CD4-positive, alpha-beta T cell treated with Interferon alpha-2 for 1 hour (primary cell): ENCODE measurements around the gene TEDC1.

Experiments
- DNase-seq, 2 donors: peaks; one replicate each; pipeline ENCODE4 v3.0.0-alpha.2; 2020 to 2022

TEDC1 gene

DNA sequence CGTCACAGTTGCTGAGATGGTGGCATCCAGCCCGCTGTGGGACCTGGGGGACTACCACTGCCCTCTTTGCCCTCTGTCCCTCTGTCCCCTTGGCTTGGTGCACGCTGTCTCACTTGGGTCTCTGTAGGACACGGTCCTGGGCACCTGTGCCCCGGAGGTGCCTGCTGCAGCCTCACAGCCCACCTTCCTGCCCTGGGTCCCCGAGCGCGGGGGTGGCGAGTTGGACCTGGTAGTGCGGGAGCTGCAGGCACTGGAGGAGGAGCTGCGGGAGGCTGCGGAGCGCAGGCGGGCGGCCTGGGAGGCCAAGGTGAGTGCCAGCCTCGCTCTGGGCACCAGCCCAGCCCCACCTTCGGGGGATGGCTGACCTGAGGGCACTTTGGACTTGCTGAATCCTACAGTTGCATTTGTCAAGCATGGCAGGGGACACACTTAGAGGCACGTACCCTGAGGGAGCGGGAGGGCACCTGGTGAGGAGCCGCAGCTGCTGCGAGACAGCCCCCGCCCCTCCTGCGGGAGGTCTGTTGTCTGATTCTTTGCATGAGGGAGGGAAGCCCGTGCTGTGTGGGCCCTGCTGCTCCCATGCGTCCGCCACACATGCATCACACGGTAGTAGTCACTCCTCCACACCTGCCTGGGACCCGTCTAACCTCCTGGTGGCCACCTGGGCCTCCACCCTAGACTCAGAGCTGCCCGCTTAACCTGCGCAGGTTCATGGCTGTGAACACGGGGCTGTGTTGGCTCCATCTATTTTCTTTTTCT, 6.8 kb downstream of the TEDC1 start:
- peak in 1 of 2 donors; percentile 13 for DNase-seq

DNA sequence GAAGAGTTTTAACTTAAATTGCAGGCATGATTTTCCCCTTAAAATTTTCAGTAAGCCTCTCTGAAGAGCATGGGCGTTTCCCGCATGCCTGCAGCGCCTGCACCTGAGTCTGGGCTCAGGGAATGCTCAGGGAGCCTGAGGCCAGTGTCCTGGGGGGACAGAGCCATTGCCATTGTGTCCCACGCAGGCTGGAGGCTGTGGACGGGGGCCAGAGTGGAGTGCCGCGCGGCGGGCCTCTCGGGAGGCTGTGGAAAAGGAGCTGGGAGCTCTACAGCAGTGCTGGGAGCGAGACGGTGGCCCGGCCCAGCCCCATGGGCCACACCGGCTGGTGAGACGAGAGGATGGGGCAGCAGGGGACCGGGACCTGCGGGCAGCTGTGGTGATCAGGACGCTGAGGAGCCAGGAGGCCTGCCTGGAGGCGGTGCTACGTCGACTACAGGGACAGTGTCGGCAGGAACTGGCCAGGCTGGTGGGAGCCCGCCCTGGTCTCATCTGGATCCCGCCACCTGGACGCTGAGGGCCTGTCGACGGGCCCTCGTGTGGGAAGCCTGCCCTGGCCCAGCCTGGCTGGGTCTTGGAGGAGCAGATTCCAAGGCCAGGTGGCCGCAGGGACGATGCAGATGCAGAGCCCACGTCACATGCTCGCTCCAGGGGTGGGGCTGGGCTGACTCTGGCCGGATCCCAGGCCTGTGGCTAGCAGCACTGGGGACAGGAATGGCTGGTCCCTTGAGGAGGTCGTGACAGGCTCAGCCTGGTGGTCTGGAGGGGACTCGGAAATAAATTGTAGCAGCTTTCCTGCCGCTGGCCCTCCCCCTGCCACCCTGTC, 7.6 kb downstream of the TEDC1 start:
- no peak for DNase-seq

DNA sequence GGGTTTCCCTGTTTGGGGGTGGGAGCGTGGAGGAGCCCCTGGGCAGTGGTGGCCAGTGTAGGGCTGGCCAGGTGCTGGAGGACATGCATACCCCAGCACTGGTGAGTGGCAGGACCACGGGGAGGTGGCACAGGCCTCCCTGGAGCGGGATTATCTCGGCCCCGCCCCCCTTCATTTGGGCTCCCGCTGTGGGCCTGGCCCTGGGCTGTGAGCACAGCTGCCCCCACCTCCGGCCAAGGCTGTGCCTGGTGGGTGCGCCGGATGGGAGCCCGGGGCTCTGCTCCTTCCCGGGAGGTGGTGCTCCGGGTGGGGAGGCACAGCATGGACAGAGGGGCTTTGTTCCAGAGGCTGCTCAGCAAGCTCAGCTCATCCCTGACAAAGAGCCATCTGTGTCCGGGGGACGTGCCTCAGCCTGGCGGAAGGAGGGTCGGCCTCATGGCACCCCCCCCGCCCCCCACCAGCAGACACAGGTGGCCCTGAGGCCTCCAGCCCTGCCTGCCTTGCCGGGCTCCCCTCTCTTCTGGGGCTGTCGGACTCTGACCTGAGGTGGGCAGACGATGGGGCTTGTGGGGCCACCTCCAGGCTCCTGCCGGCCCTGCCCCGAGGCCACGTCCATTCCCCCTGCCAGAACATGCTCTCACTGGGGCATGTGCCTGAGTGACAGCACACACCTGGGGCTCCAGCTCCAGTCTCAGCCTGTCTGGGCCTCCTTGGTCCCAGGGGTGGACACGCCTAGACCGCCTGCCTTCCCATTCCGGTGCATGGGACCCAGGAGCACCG, 8.4 kb downstream of the TEDC1 start:
- DNase-seq, result peak in 1 of 2 donors; percentile 19

DNA sequence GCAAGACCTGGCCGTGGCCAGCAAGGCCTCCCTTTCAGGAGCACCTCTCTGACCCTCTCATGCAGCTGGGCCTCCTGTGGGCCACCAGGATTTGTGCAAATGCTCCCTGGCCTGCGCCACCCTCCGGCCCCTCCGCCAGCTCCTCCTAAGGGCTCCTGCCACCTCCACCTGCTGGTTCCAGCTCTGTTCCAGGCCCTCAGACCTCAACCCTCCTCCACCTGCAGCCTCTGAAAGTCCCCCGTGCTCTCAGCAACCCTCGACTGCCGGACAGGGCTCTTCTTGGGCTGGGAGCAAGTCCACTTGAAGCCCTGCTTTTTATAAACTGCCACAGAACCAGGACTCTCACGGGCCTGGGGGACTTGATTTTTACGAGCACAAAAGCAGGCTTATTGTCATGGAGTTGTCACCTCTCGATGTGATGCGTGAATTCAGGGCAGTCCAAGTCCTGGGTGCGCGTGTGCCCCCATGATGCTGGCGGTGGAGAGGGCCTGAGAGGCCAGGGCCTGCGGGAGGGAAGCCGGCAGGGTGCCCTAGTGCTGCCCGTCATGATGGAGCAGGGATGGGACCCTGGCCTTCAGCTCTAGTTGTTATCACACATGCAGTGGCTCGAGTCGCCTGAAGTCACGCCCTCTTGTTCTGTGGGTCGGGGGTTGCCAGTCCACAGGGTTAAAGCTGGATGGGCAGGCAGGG, 9.1 kb downstream of the TEDC1 start:
- DNase-seq, result peak in 1 of 2 donors; percentile 21

DNA sequence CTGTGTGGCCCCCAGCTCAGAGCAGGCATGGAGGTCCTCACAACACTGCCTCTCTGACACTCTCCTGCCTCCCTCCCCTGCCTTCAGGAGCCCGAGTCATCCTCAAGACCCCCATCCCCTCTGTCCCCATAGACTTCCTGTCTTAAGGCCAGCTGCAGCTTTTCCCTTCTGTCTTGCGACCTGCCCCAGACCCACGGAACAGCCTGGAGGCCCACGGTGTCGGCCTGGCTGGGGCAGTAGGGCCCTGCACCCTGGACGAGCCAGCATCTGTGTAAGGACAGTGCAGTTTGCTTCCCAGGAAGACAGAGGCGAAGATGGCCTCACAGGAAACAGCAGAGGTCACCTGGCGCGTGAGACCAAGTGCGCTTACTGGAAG, 9.7 kb downstream of the TEDC1 start:
- peak in 1 of 2 donors; percentile 19 for DNase-seq

DNA sequence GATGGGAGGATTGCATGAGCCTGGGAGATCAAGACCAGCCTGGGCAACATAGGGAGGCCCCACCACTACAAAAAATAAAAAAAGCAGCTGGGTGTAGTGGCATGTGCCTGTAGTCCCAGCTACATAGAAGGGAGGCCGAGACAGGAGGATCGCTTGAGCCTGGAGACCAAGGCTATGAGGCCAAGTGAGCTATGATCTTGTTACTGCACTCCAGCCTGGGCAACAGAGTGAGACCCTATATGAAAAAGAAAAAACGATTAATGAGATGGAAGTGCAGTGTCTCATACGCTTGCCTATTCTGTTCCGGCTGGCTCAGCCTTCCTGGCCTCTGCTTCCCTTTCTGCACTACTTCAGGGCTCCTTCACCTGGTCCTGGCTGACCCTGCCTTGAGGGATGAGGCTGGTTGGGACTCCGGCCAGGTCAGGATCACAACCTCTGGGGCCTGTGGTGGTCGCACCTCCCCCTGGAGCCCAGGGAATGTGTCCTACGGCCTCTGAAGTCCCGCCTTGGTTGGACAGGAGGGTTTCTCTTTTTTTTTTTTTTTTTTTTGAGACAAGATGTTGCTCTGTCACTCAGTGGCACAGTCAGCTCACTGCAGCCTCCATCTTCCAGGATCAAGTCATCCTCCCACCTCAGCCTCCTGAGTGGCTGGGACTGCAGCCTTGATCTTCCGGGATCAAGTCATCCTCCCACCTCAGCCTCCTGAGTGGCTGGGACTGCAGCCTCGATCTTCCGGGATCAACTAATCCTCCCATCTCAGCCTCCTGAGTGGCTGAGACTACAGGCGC, 10.7 kb downstream of the TEDC1 start:
- peak in 1 of 2 donors; percentile 14 for DNase-seq

DNA sequence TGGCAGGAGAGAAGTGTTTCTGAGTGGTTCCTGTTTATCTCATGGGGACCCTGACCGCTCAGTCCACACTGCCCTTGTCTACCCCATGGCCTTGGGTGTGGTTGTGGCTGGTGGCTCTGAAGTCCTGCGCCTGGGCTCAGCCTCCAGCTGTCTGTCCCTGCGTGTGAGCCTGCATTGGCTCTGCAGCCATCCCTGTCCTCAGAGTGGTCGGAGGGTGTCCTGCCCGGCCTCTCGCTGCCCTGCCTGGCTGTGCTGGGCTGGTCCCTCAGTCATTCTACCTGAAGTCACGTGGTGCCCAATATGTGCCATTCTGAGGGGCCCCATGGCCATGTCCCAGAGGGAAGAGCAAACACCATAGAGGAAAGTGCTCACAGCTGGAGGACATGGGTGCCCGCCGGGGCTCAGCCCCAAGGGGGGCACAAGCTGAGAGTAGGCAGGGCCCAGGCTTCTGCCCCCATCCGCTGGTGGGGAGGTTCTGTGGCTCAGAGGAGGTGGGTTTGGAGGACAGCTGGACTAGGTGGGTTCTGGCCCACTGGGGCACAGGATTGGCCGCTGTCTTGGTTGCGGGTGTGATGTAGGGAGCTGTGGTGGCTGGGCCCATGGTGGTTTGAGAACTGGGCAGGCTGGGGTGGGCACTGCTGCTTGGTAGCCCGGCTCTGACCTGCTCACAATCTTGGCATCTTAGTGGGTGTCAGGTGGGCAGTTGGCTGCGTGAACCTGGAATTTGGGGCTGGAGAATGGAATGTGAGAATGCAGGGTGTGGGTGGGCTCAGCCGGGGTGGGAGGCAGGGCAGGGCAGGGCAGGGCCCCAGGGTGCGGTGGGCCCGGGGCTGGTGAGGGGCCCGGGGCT, 11.6 kb downstream of the TEDC1 start:
- peak in 1 of 2 donors; percentile 24 for DNase-seq

DNA sequence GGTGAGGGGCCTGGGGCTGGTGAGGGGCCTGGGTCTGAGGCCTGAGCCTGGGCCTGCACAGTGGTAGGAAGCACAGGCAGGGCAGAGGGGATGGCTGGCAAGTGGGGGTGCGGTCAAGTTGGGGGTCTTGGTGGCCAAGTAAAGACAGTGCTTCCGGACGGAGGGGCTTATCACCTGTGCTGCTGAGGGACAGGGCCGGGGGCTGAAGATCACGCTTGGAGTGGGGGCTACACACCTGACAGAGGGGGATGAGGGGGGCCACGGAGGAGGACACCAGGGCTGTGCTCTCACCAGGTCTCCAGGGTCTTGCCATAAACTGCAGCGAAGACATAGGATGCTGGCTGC, 12.2 kb downstream of the TEDC1 start:
- DNase-seq, result peak in 1 of 2 donors; percentile 15

DNA sequence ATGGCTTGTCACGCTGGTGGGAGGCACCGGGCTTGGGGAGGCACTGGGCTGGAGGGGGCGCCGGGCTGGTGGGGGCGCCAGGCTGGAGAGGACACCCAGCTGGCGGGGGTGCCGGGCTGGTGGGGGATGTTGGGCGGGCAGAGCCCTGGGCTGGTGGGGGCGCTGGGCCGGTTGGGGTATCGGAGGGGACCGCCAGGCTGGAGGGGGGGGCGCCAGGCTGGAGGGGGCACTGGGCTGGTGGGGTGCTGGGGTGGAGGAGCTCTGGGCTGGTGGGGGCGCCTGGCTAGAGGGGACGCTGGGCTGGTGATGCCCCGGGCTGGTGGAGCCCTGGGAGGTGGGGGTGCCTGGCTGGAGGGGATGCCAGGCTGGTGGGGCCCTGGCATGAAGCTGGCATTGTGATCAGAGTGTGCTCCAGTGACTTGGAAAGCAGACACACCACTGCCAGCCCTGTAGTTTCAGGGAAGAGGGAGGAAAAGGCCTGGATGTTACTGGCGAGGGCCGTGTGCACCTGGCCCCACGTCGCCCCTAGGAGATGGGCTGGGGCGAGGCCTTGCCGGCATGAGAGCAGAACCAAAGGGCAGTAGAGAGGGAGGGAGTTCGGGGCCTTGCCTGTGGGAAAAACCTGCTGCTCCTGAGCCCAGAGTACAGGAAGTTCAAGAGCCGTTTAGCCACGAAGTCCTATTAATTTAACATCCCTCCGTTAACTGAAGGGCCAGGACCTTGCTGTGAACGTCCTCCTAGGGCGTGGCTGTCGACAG, 13.1 kb downstream of the TEDC1 start:
- peak in 1 of 2 donors; percentile 14 for DNase-seq

DNA sequence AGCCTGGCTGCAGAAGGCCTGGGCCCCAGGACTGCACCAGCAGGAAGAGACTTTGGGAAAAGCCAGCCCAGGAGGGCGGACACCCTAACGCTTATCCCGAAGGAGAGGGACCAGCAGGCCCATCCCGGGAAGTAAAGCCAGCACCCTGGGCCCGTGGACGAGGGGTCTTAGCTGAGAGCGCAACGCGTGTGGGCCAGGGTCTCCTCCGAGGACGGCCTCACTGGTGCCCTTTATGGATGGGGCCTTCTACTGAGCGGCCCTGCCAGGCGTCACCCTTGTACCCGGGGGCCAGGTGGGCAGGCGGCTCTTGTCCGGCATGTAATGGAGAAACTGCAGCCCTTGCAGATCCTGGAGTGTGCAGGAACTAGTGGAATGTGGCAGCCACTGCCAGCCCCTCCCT, 14.1 kb downstream of the TEDC1 start:
- peak in 1 of 2 donors; percentile 3 for DNase-seq

DNA sequence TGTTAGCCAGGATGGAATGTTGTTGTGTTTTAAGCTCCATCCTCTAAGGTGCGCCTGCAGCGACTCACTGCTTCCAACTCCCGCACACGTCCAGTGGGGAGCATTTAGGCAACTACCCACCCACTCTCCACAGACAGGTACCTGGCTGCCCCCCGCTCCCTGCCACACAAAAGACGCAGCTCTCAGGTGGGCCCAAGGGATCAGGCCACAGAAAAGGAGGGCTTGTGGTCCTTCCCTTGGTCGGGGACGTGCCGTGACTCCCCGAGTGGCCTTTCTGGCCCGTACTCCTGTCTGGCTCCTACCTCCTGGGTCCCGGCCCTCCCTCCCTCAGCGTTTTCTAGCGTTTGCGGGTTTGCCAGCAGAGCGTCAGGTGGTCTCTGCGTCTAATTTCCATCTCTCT, 16.2 kb downstream of the TEDC1 start:
- no peak for DNase-seq

DNA sequence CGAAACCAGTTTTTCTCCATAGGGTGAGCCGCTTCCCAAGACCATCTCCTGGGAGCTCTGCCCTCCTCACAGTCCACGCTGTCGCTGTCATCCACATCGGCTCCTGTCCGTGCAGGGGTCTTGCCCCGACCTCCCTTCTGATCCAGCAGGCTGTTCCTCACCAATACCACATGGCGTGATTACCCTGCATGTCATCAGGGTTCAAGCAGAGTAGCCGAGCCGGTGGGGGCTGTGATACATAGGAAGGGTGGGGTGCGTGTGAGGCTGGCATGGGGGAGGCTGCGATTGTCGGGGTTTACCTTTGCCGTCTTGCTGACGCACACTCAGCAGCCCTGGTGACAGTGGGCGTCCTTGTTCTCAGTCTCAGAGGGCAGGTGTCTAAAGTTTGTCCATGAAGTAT, 17.0 kb downstream of the TEDC1 start:
- no peak for DNase-seq

DNA sequence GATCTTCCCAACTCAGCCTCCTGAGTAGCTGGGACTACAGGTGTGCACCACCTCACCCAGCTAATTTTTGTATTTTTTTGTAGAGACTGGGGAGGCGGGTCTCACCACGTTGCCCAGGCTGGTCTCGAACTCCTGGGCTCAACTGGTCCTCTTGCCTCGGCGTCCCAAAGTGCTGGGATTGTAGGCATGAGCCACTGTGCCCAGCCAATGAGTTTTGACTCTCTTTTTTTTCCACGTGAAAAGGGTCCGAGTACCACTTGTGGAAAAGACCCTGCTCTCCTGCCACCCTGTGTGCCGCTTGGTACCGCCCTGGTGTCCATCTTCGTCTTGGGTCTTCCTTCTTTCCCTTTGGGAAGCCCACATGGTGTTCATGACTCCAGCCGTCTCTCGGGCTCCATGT, 17.6 kb downstream of the TEDC1 start:
- no peak for DNase-seq

DNA sequence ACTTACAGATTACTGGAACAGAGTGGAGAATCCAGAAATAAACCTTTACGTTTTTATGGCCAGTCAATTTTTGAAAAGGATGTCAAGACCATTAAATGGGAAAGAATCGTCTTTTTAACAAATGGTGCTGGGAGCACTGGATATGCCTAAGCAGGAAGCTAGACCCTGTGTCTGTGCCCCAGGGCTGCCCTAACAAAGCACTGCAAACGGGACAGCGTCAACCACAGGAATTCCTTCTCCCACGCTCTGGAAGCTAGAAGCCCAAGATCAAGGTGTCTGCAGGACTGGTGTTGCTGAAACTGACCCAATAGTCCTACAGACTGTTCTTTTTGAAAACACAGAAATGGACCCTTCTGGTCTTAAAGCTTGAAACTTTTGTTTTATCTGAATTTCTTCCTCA, 26.1 kb downstream of the TEDC1 start:
- no peak for DNase-seq

DNA sequence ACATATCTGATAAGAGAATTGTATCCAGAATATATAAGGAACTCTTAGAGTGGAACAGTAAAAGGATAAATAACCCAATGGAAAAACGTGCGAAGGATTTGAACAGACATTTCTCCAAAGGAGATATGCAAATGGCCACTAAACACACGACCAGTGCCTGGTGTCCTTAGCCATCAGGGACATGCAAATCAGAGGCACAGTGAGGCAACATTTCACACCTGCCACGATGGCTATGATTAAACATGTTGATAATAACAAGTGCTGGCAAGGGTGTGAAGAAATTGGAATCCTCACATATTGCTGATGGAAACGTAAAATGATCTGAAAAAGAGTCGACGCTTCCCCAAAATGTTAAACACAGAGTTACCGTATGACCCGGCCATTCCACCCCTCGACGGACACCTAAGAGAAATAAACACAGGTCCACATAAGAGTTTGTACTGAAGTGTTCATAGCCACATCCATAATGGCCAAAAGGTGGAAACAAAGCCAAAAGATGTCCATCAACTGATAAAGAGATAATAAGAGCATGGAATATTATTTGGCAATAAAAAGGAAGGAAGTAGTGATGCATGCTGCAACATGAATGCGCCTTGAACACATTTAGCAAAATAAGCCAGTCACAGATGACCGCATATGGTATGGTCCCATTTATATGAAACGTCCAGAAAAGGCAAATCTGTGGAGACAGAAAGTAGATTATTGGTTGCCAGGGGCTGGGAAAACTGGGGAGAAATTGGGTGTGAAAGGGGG, 29.1 kb downstream of the TEDC1 start:
- no peak for DNase-seq

DNA sequence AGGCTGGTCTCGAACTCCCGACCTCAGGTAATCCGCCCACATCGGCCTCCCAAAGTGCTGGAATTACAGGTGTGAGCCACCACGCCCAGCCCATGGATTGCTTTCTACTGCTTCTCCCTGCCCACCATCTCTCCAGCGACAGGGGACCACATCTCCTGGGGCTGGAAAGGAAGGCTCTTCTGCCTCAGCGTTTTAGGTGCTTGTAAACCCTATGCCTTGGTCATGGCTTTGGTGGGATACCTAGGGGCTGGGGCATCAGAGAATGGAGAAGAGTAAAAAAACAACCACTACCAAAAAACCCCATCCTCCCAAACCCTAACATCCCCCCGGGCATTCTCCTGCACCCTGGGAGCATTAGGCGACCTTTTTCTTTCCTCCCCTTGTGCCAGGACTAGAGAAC, 34.3 kb downstream of the TEDC1 start:
- DNase-seq, result no peak

DNA sequence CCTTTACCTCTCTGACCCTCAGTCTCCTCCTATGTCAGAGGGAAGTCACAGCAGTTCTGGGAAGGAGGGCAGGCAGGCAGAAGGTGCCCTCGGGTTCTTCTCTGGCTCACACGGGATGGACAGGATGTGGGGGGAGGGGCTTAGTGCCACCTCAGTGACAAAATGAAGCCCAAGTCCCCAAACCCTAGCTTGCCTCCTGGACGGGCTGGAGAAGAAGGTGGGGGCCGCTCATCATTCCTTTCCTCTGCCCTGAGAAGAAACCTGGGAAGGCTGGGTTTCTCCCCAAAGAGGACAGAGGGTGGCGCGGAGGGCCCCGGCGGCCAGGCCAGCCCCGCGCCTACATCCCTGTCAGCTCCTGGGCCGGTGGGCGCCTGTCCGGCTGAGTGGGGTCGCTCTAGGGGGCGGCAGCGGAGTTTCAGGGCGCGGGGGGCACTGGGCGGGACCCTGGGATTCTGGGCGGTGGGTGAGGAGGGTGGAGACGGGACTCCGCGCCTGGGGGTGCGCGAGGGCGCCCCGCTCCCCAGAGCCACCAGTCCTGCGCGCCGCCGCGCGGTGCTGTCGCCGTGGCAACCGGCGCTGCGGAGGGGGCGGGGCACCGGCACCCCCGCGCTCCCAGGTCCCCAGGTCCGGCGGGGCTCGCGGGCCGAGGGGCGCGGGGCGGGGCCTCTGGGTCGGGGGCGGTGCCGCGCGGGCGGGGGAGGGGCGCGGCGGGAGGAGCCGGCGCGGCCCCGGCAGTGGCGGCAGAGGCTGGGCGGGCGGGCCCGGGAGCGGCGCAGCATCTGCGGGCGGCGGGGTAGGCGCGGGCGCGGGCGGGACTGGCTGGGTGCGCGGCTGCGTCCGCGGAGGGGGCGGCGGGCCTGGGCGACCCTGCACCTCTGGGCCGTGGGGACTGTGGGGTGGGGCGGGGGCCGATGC, 35.1 kb downstream of the TEDC1 start, which contains the start of gene TMEM121:
Gene TMEM121 (plus strand): TSS at position 723 of the 915 bp plus-strand sequence. CDS start 2,252 bp downstream, outside the sequence.
- peak; percentile 23 to 65 for DNase-seq

DNA sequence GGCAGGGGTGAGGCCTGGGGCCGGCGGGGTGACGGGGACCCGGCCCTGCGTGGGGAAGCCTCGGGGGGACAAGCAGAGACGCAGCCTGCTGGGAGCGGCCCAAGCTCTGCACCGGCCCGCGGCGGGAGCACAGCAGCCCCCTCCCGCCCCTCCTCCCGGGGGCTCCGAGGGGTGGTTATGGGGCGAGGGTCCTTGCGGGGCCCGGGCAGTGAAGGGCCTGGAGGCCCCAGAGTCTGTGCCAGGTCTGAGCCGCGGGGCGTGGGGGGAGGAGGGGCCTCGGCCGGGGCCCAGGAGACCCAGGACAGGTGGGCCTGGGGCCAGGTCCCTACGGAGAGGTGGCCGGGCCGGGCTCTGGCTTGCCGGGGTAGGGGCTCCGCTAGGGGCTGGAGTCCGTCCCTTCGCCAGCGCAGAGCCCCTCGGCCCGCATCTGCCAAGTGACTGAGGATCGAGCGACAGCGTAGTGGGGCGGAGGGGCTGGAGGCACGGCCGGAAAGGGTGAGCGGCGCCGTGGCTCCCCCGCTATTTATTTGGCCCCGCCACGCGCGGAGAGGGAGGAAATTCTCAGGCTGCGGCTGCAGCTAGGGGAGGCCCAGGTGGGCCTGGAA, 35.8 kb downstream of the TEDC1 start:
- DNase-seq, result no peak
